HS-27A (cell line): ENCODE measurements around the gene CDKN2AIPNL.
"Not testable (repeated sequence)": the region's sequence is repeated elsewhere in the genome, so short reads cannot be mapped to it uniquely, and the experiment has no call there.

ENCODE experiments used
- DNase-seq: peaks from one replicate; pipeline ENCODE4 v3.0.0-alpha.2; 2012; ENCODE audit warnings: low read depth, missing footprints

The CDKN2AIPNL gene

DNA sequence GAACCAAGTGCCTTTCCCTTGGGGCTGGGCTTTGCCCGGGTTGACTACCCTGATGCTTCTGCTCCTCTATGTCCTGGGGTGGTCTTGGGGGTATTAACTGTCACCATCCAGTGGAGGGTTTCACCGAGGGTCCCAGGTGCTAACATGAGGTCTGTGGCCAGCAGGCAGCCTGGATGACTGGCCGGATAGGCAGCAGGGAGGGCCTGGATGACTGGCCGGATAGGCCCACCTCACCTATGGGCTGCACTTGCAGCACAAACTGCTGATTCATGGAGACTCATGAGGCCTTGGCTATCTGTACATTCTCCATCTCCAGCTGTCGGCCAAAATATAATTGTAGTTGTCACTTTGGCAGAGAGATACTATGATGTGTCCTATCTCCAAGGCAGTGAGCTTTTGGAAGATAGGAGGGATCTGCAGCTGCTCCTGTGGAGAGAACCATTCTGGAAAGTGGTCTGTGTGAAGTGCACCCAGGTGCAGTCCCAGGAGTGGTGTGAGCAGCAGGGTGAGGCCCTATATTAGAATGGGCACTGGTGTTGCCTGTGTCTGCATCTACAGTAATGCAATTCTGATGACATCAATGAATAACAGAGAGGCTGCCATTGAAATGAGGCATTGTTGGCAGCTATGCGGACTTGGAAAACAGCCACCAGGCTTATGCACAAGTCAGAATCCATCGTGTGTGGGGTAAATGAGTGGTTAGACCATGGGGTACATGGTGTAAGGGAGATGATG lies 26.3 kb upstream of the CDKN2AIPNL start:
- DNase-seq: peak; percentile 57

DNA sequence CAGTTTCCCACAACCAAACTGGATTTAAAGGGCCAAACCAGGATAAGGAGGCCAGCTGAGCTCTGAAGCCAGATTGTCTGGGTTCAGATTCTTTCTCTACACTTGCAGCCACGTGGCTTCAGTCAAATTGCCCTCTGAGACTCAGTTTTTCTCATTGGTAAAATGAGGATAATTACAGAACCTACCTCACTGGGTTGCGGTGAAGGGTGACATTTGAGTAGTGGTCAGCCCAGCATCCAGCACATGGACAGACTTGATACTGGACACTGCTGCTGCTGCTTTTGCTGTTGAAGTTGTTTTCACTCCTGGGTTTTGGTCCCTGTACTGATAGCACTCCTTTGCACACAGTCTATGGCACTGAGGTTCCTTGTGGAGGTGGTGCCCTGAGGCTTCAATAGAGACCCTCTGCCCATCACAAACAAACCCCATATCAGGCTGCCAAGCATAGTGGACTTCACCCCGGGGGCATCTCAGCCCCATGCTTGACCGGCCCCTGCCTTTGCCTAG lies 25.7 kb upstream of the CDKN2AIPNL start:
- DNase-seq: no peak

DNA sequence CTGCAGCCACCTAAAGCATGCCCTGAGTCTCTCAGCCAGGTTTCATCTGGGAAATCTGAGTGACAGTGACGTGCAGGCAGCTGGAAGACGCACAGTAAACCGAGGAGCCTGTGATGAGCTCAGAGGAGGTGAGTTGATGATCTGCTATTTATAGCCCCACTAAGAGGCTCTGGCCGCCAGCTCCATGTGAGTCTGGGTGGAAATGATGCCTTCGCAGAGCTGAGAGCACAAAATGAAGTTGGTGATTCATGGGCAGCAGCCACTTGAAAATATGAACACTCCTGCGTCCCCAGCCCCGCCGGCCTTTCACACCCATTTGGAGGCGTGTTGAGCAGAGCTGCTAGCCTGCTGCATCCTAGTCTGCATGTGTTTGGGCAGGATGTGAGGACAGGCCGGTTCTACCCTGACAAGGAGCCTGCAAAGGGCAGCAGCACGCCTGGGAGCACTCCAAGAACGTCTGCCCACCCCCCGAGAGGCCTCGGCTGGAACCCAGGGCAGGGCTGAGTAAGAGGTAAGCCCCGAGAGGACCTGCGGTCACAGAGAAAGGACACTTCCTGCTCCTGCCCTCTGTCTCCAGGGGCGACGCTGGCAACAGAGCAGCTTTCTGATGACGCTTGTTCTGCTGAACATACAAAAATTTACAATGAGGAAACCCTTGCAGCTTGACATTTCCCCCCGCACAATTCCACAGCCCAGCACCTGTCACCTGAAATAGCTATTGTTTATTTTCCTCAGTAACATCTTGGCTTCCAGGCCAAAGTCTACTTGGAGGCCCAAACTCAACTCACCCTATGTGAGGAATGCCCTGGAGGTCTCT lies 25.1 kb upstream of the CDKN2AIPNL start:
- no peak for DNase-seq

DNA sequence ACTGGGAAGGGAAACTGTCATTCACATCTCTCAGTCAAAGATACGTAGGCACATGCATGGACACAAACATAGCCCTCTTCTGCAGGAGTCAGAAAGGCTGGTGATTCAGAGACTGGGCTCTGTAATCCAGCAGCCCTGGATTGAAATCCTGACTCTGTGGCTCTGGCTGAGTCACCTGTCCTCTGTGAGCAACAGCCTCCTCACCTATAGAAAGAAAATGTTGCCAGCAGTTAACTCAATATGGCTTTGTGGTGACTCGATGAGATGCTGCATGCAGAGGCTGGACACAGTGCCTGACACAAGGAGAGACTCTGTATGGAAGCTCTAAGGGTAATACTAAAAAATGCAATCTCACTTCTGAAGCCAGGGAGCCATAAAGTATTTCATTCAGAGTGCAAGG lies 23.9 kb upstream of the CDKN2AIPNL start:
- no peak for DNase-seq

DNA sequence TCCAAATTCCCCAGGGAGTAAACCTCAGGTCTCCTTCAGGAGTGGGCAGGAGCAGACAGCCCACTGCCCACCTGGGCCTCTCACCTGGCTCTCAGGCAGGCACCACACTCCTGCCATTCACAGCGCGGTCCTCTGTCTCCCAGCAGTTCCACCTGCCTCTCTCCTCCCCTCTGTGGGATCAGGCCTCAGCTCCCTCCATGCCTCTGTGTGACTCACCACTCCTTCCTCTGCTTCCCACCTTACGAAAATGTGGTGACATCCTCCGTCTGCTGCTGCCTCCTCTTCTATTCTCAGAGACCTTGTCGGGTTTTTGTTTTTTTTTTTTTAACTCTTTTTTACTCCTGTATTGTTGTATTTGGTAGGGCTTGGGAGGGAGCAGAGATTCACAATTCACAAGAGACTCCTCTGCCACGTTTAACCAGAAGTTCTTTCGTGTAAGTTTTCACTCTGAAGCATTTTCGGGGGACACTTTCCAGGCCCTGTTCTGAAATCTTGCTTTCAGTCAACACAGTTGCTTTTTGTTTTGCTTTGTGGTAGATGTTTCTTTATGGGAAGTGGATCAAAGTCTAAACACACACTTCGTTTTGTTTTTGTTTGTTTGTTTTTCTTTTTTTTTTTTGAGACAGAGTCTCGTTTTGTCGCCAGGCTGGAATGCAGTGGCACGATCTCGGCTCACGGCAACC lies 21.1 kb upstream of the CDKN2AIPNL start:
- DNase-seq: no peak

DNA sequence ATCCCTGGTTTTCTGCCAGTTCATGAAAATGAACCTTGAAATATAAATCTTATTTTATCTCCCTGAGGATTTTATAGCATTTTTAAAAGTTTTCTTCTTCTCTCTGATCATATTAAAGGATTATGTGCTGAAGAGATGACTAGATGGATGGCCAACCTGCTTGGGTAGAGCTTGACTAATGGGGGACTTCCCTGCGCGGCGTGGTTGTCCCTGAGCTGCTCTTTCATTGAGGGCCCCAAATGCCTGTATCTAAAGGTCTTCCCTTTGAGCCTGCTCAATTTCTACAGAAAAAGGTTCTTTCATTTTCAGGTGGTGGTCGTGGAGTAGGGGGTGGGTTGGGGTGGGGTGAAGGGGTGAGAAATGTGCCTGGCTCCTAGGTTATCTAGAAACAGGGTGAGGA lies 20.5 kb upstream of the CDKN2AIPNL start:
- DNase-seq: no peak

DNA sequence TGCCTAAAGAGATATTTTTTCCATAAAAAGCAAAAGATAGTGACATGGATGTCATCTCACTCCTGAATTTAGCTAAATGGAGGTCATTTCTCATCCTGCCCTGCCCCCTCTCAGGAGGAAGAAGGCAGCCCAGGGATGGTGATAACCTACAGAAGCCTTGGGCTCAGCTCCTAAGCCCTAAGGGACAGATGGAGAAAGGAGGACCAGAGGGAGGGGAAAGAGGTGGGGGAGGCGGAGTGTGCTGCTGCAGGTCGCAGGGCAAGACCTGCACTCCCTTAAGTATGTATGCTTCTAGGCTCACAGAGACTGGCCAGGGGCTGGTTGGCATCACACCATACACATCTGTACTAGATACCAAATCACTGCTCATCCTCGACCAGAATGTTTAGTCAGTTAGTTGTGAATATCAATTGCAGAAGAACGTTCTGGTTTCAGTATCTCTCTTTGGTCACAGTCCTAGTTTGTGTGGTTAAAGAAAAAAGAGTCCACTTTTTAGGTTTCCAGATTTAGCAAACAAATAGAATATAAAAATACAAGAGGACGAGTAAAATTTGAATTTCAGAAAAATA lies 18.4 kb upstream of the CDKN2AIPNL start:
- no peak for DNase-seq

DNA sequence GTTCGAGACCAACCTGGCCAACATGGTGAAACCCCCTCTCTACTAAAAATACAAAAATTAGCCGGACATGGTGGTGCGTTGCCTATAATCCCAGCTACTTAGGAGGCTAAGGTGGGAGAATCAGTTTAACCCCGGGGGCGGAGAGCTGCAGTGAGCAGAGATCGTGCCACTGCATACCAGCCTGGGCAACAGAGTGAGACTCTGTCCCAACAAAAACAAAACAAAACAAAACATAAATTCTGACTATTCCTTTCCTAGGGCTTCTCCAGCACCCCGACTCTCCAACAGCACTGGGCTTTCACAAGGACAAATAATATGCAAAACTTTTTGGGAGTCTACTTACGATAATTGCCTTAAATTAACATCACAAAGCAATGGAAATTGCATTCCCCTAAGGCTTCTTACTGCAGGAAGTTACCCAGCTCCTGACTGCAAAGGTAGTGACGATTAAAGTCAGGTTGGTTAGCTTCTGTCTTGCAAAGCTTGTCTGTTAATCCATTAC lies 15.9 kb upstream of the CDKN2AIPNL start:
- no peak for DNase-seq

DNA sequence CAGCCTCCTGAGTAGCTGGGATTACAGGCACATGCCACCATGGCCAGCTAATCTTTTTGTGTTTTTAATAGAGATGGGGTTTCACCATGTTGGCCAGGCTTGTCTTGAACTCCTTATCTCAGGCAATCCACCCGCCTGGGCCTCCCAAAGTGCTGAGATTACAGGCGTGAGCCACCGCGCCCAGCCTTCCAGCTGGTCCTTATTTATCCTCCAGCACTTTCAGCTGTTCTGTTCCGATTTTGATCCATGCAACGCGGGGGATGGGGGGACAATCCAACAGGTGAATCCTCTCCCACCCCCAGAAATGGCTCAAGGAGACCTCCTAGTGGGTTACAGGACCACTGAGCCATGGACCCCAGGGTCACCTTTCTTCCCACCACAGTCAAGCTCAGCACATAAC lies 14.7 kb upstream of the CDKN2AIPNL start:
- no peak for DNase-seq

DNA sequence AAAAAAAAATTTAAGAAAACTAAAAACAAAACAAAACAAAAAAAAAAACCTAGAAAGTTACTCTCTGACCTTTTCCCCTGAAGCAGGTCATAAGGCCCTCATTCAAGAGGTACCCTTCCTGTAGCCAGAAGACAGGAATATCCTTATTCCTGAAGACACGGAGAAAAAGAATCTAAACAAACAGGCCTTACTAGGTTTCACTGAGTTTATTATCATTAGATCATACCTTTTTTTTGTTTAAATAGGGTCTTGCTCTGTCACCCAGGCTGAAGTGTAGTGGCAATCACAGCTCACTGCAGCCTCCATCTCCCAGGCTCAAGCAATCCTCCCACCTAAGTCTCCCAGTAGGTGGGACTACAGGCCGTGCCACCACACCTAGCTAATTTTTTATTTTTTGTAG lies 11.7 kb upstream of the CDKN2AIPNL start:
- DNase-seq: no peak

DNA sequence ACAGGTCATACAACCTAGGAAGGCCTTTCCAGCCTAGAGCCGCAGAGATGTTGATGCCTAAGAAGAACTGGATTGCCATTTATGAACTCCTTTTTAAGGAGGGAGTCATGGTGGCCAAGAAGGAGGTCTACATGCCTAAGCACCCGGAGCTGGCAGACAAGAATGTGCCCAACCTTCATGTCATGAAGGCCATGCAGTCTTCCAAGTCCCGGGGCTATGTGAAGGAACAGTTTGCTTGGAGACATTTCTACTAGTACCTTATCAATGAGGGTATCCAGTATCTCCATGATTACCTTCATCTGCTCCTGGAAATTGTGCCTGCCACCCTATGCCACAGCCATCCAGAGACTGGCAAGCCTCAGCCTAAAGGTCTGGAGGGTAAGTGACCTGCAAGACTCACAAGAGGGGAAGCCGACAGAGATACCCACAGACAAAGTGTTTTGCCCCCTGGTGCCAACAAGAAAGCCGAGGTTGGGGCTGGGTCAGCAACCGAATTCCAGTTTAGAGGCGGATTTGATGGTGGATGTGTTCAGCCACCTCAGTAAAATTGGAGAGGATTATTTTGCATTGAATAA lies 11.2 kb upstream of the CDKN2AIPNL start:
- no peak for DNase-seq

DNA sequence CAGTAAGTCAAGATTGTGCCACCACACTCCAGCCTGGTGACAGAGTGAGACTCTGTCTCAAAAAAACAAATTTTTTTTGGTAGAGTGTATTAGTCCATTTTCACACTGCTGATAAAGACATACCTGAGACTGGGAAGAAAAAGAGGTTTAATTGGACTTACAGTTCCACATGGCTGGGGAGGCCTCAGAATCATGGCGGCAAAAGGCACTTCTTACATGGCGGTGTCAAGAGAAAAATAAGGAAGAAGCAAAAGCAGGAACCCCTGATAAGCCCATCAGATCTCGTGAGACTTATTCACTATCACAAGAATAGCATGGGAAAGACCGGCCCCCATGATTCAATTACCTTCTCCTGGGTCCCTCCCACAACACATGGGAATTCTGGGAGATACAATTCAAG lies 9.4 kb upstream of the CDKN2AIPNL start:
- not testable (repeated sequence) for DNase-seq

DNA sequence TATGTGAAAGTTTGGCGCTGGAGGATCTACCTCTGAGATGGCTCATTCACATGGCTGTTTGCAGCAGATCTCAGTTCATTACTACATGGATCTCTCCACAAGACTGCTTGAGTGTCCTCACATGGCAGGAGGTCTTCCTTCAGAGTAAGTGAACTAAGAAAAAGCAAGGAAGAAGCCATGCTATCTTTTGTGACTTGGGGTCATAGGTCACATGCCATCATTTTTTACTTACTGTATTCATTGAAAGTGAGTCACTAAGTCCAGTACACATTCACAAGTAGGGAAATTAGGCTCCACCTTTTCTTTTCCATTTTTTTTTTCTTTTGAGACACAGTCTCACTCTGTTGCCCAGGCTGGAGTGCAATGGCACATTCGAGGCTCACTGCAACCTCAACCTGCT lies 8.7 kb upstream of the CDKN2AIPNL start:
- DNase-seq: no peak

DNA sequence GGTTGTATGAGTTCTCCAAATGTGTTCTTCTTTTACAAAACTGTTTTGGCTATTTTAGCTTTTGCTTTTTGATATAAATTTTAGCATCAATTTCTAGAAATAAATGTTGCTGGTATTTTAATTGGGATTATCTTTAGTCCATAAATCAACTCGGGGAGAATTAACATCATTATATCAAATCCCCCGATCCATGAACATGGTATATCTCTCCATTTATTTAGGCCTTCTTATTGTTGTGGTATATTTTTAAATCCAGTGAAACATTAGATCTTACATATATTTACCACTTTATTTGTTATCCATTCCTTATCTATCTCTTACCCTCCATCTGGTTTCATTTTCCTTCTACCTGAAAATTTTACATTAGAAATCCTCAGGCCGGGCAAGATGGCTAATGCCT lies 7.3 kb upstream of the CDKN2AIPNL start:
- no peak for DNase-seq

DNA sequence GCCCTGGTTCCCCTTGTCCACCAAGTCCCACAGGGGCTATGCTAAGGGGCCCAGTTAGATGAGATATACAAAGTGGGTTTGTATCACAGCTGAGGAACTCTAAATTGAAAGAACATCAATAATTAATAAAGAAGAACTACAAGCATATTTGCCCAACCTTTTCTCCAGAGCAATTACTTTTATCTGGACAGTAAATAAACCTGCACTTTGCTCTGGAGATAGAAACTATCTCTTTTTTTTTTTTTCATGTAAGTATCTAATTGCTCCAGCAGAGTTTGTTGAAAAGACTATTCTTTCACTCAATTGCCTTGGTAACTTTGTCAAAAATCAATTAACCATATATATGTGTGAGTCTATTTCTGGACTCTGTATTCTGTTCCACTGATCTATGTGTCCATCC lies 6.0 kb upstream of the CDKN2AIPNL start:
- DNase-seq: no peak

DNA sequence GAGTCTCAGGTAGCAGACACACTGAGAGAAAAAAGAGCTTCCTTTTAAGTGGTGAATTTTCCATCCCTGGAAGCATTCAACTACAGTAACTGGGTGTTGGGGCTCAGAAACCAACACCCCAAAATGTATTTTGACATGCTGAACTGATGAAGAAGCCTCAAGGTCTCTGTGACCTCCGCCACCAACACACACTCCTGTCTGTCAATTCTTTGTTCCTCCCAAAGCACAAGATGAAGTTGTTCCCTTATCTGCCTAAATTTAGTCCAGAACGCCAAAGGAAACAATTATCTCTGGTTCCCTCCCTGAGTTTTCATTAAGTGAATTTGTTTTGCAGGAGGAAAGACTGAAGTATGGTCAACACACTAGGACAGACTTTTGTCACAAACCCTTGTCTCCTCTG lies 1.4 kb upstream of the CDKN2AIPNL start:
- no peak for DNase-seq

DNA sequence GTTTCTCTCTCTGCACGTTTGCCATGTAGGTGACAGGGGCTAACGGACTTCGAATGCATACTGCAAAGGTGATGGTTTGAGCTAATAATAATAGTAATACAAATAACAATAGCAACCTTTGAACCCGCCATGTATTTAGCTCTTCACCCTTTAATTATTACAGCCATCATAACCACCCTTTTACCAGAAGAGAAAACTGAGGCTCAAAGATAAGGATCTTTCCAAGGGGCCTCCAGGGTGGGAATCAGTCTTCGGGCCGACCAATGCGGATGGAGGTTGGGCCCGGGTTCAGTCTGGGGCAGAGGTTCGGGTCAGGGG lies 494 bp downstream of the CDKN2AIPNL start:
- DNase-seq: no peak

DNA sequence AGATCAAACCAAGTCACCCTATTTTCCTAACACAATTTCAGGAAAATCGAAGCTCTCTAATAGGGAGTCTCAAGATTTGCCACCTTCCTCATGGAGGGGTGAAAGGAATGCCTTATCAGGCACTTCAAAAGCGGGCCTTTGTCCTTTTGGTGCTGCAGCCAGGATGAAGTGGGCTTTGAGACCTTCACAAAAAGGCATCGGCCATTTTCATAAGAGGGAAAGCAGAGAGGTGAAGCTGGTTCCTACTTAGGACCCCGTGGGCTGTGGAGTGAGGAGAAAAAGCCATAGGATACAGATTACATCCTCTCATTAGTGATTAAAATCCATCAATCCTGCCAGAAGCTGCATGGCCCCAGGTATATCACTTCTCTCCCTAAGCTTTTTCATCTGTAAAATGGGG lies 859 bp downstream of the CDKN2AIPNL start:
- no peak for DNase-seq

DNA sequence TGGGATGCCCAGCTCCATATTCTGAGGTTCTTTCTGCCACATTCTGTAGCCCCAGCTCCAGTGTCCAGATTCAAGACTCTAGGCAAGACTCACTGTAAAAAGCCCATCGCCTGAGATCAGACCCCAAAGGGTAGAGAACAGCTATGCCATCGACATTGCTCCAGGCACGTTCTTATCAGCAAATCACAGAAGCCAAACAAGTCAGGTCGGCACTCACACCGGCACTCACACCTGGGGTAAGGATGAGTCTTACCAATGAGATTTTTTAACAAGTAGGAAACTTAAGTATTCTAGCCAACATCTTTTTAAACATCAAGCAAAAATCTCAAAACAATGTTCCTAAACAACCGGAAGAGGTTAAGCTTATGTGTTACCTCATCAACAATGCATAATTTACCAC lies 2.4 kb downstream of the CDKN2AIPNL start:
- no peak for DNase-seq

DNA sequence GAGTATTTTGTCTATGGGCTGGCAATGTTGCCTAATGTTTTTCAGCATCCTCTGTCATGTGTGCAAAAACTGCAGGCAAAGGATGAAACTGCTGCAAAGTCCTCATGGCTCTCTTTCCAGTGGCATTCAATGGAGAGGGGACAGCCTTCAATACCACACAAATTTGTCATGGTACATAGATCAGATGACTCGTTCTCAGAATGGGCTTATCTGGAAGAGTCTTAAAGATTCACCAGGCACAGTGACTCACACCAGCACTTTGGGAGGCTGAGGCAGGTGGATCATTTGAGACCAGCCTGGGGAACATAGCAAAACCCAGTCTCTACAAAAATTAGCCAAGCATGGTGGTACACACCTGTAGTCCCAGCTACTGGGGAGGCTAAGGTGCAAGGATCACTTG lies 5.3 kb downstream of the CDKN2AIPNL start:
- no peak for DNase-seq

DNA sequence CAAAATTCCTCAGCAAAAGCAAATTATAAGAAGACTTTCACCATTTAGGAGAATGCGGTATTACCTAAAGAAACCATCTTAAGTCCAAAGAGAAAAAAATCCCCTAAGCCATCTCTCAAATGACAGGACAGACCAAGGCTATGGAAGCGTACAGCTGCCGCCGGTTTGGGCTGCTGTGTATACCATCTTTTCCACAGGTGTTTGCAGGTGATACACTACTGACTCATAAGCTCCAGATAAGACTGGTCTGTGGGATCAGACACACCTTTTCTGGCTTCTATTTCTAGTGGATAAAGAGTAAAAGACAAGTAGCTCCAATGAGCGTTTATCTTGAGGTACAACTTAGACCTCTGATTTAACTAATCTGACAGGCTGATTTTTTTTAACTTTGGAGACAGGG lies 7.7 kb downstream of the CDKN2AIPNL start:
- DNase-seq: no peak

DNA sequence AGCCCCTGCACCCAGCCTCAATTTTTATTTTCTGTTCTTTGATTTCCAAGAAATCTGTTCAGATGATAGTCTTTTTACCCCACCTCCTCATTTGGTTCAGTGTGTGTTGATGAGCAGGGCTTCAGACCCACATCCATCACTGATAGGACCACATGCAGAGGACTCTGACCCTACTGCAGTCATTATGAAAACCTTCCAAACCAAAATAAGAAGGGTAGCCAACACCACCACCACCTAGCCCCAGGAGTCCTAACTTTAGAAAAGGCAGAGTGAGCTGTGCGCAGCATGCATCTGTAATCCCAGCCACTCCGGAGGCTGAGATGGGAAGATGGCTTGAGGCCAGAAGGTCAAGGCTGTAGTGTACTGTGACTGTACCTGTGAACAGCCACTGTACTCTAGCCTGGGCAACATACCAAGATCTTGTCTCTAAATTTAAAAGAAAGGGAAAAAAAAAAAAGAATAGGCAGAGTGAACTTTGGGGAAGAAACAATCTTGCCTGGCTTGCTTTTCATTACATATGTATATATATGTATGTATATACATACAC lies 13.0 kb downstream of the CDKN2AIPNL start:
- DNase-seq: no peak
